ENCODE results near the gene KCNQ2.

DNA sequence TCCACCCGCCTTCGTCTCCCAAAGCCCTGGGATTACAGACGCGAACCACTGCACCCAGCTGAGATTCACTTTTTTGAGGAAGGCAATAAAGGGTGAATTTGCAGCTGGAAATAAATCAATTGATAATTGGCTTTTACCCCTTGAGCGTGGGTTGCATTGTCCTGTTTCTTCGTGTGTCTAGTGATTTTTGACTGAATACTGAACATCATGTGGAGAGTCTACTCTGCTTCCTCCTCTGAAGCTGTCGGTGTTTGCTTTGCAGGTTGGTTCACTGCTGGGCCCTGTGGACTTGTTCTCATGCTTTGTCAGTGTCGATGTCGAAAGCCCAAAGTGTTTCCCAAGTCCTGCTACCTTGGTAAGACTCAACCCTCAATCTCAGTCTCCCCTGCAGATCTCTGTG is 32.2 kb upstream of the KCNQ2 start:
- TF ChIP-seq CTCF (IDR thresholded peaks at IDR 0.05; ENCODE audit: insufficient read depth, low read length) (no peak), POLR2AphosphoS5 (IDR thresholded peaks at IDR 0.05; ENCODE audit: low read depth) (no peak), GABPA (IDR thresholded peaks at IDR 0.05; ENCODE audit: low read depth) (no peak), SPI1 (IDR thresholded peaks at IDR 0.05; ENCODE audit: borderline replicate concordance, low read depth) (no peak)
- TF ChIP-seq, protein P1, sequence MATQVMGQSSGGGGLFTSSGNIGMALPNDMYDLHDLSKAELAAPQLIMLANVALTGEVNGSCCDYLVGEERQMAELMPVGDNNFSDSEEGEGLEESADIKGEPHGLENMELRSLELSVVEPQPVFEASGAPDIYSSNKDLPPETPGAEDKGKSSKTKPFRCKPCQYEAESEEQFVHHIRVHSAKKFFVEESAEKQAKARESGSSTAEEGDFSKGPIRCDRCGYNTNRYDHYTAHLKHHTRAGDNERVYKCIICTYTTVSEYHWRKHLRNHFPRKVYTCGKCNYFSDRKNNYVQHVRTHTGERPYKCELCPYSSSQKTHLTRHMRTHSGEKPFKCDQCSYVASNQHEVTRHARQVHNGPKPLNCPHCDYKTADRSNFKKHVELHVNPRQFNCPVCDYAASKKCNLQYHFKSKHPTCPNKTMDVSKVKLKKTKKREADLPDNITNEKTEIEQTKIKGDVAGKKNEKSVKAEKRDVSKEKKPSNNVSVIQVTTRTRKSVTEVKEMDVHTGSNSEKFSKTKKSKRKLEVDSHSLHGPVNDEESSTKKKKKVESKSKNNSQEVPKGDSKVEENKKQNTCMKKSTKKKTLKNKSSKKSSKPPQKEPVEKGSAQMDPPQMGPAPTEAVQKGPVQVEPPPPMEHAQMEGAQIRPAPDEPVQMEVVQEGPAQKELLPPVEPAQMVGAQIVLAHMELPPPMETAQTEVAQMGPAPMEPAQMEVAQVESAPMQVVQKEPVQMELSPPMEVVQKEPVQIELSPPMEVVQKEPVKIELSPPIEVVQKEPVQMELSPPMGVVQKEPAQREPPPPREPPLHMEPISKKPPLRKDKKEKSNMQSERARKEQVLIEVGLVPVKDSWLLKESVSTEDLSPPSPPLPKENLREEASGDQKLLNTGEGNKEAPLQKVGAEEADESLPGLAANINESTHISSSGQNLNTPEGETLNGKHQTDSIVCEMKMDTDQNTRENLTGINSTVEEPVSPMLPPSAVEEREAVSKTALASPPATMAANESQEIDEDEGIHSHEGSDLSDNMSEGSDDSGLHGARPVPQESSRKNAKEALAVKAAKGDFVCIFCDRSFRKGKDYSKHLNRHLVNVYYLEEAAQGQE (IDR thresholded peaks at IDR 0.05; ENCODE audit: insufficient replicate concordance, low read depth), result no peak

Measured in HL-60 (cell line).